Mesangial cell (primary cell): ENCODE measurements around the gene CFAP100. TPM values are rescaled to one million over a fixed set of nuclear protein-coding genes. Genes with fewer than 3 reads are reported as not detected.

Experiments used
- total RNA-seq: library from RNA; depleted of rRNA; stranded (reverse); fragments of >200 nt; gene quantifications from 2 replicates; pipeline ENCODE4 v1.2.3, GENCODE V29; 2015

CFAP100 gene
- not detected in 2 replicates for total RNA-seq

DNA sequence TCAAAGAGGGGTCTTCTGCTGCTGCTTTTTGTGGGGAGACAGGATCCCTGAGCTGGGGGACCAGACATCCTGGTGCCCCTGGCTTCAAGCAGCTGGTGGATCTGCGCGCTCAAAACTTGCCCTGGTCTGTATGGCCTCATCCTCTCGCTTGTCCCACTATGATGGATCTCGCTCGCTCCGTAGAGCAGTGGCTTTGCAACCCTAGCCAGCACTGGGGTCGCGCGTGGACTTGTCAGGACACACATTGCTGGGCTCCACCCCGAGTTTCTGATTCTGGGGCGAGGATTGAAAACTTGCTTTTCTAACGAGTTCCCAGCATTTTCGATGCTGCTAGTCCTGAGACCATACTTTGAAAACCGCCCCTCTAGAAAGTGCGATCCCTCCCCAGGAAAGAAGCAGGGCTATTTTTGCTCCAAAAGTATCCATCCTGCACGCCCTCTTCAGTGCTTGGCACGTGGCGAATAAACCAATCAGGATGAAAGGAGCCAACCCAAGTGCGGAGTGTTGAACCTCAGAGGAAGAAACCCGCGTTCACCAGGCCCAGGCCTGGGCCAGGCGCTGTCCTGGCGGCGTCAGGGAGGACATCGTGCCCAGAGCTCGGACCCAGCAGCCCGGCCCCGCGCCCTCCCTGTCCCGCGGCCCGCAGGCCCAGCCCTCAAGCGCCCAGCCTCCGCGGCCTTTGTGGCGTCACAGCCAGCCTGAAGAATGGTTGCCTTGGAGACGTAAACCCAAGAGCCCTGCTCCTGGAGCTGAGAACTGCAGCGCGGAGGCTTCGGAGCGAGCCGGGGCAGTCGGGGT, at the start of gene CFAP100:
TSS of gene CFAP100 (plus strand) at position 731 of the 798 bp plus-strand sequence. CDS start 1,092 bp downstream, outside the sequence.

DNA sequence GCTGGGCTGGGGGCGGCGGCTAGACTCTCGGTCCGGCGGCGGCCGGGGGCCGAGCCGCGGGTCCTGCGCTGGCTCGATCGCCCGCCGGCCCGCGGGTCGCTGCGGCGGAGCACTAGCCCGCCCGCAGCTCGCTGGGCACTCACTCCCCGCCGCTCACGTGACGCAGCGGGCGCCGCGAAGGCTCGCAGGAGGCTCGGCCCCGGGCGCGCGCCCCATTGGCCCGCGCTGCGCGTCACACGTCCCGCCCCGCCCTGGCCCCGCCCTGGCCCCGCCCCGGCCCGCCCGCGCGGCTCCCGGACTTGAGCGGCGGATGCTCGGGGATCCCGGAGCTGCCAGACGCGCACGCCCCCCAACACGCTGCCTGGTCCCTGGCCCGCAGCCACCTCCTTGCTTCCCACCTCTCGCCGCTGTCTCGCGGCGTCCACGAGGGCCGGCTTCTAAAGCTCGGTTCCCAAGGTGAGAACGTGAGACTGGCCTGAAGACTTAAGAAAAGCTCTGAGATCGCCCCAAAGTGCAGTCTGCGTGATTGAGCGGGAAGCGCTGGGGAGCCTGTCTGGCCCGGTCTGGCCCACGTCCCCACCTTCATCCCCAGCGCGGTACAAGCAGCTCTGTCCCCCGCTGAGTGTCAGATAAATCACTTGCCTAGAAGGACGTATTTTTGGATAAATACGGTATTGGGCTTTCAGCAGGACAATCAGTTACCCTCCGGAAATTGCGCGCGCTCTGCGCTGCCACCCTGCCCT, 37.2 kb upstream of the CFAP100 start, which contains the start of gene KLF15:
TSS of gene KLF15 (minus strand) at position 114 of the 743 bp plus-strand sequence. CDS start 4,486 bp downstream, outside the sequence.

DNA sequence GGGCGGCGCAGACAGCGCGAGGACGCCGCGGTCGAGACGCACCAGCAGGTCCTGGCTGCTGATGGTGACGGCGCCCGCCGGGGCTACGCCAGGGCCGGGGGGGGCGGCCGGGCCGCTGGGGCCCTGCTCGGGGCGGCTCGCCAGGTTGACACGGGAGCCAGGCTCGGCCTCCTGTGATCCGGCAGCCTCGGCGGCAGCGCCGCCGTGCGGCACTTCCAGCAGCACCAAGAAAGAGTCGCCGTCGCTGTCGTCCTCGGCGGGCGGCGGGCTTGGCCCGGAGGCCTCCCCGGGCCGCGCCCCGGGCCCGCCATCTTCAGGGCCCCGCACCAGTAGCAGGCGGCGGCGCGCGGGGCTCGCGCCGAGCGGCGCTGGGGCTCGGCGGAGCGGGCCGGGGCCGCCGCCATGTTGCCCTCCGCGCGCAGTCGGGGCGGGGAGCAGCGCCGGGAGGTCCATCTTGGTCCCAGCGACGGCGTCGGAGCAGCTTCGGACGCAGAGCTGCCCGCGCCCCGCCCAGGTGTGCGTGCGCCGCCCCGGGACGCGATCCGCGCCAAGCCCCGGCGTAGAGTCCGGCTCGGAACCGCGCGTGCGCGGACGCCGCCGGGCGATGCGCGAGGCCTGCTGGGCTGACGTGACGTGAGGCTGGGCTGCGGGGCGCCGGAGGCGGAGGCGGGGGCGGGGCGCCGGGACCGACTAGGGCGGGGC, 80.9 kb downstream of the CFAP100 start, which contains the start of gene ZXDC:
TSS of gene ZXDC (minus strand) at position 479 of the 702 bp plus-strand sequence. CDS start at position 453, 26 bp downstream.

Other genes starting within 250 kb of the CFAP100 start
- 0.25 and 0.49 TPM in 2 replicates for gene ALDH1L1, start 214.3 kb upstream of the CFAP100 start, total RNA-seq
- gene KLF15, start 37.5 kb upstream of the CFAP100 start, total RNA-seq: 0.33 and 0.38 TPM in 2 replicates
- gene ZXDC, start 81.0 kb downstream of the CFAP100 start, total RNA-seq: 16.3 and 31.4 TPM in 2 replicates
- not detected in 2 replicates for gene UROC1, start 122.9 kb downstream of the CFAP100 start, total RNA-seq
- gene CHST13, start 129.2 kb downstream of the CFAP100 start, total RNA-seq: 0.16 and 0.63 TPM in 2 replicates
- gene C3orf22, start 164.0 kb downstream of the CFAP100 start, total RNA-seq: not detected in 2 replicates